GM21447 (cell line): ENCODE results near the gene CIB2.

Source experiments
- ATAC-seq: cut with Tn5 transposase; IDR thresholded peaks from one replicate; pipeline ENCODE4 v1.9.1; 2021; ENCODE audit not compliant: unreplicated experiment

The CIB2 gene

DNA sequence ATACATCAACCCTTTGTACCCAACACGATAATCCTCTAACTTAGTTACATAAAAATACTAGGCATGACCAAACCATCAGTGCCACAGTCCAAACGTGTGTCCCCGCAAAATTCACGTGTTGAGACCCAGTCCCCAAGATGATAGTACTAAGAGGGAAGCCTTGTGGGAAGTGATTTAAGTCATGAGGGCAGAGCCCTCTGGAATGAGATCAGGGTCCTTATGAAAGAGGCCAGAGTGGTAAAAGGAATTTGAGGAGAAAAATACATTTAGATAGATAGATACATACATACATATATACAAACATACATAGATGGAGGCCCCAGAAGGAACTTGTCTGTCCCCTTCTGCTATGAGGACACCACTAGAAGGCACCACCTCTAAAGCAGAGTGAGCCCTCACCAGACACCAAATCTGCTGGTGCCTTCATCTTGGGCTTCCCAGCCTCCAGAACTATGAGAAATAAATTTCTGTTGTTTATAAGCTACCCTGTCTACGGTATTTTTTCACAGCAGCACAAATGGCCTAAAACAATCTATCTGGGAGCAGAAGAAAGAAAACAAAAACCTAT lies 61.7 kb downstream of the CIB2 start:
- ATAC-seq, result no peak

DNA sequence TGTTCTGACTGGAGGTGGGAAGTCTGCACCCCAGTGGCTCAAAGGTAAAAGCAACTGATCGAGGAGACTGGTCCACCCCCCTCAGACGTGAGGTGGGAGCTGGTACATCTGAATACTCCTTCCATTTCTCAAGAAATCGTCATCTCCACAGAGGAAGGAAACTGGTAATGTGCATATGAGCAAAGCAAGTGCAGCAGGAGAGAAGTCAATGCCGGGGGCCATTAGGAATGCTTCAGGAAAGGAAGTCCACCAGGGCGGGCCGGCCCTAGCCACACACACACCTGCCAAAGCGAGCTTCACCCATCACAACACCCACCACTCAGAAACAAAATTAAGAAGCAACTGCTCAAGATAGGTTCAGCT lies 62.2 kb downstream of the CIB2 start:
- no peak for ATAC-seq

DNA sequence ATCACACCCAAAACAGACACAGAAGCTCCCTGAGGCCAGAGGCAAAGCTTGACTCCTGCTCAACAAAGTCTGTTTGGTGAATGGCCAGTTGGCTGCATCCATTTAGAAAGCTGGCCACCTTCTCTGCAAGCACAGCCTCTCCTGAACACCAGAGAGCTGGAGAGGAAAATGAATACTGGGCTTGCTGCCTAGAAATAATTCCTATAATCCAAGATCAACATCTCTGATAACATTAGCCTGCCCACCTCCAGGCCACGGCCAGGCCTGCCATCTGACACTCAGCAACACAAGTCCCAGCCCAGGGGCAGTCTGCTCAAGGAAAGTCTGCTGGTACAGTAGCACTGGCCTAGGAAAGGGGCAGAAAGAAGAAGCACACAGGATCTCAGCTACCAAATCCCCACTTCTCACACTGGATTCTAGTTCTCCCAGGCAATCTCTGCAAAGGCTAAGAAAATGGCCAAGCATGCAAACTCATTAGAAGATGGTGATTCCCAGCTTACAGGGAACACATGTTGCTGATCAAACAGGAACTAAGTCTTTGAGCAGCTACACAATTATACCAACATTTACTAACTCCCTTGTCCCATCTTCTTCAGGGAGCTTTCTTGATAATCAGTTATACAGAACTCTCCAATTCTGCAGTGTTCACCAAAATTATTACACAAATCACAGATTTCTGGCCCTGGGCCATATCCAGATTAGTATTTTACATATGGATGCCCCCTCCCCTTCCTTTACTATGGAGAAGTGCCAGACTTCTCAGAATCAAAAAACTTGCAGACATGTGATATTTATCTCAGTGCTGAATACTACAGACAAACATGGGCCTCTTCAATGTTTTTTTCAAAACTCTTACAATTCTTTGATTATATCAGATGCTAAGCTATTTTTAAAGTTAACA lies 63.7 kb downstream of the CIB2 start:
- no peak for ATAC-seq

DNA sequence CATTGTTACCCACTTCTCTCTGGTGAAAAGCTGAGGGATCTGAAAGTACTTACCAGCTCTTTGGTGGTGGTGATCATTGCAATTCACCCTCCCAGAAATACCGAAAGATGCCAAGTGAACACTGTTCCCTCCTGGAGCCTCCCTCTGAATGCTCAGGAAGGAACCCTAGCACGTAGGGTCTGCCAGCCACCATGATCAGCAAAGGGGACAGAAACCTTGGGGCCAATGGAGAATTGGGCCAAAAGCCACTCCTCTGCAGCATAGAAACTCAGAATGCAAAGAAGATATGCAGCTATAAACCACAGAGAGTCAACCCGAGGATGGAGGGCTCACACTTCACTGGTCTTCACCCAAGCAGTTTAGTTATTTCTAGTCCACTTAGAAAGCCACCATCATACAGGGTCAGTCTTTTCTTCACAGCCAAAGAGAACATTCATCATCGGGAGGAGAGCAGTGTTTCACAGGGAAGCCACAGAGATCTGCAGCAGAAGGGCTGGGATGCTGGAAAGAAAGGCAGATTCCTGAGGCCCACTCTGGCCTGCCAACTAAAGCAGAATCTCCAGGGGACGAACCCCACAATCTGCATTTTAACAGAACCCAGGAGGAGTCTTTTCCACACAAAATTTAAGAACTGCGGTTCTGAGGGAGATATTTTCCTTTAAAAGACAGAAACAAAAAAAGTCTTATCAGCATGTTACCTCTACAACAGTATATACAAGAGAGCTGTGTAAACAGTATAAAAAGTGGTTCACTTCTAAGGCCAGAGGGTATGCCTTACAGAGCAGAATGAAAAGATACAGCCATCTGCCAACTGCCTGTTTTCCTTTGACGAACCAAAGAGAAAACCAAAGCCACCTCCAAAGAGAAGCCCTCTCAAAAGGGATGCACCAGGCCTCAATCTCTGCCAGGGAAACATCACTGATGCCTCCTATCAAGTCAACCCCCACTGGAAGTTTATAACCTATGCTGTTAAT lies 65.0 kb downstream of the CIB2 start:
- ATAC-seq, result peak; percentile 53

DNA sequence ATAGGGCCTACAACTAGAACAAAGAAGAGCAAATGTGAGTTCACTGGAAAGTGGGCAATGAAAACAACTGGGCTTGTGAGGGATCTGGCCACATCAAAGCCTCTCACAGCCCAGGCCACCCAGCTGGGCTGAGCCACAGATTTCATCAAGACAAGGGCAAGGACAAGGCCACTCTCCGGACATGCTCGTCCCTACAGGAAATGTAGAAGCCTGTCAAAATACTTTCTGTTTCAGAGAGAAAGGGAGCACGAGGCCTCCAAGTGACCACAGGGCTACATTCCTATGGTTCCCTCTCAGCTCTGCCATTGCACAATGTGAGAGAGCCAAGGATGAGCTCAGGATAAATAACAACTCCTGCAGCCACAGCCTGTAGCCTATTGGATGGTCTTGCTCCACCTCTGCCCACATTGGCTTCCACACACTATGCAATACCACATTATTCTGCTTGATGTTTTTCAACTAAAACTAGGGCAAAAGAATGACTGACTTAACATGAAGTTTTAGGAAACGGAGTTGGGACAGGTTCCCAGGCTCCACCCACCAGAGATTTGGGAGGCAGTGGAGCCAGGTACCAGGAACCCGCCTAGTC lies 65.9 kb downstream of the CIB2 start:
- no peak for ATAC-seq

DNA sequence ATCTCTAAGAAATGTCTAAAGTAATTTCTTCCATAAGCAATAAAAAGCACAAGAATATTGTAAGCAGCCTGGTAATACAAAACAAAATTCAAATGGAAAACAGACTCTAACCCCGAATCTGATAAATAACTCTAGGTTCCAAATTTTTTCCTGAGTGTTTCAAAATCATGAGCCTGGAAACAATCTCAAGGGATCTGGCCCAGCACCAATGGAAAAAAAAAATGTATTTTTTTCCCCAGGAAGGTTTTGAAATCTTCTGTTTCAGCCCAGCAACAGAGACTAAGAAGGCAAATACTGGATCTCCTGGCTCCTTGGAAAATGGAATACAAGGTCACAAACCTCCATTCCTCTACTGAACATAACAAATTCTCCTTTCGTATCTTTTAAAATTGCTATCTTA lies 66.7 kb downstream of the CIB2 start:
- ATAC-seq, result no peak

DNA sequence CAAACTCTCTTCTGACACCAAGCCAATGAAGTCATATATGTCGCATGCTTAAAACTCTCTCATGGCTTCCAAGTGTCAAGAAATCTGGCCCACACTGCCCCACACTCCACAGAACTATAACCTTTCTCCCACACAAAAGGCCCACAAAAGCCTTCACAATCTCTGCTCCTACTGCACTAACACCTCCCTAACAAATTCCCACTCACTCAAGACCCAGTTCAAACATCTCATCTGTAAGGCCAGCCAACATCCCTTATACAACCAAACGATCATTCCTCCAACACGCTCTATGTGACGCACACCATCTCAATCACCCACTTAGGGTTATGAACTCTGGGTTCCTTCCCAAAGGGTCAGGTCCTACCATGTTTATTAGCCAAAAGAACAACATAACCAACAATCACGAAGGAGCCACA lies 67.3 kb downstream of the CIB2 start:
- ATAC-seq, result no peak

DNA sequence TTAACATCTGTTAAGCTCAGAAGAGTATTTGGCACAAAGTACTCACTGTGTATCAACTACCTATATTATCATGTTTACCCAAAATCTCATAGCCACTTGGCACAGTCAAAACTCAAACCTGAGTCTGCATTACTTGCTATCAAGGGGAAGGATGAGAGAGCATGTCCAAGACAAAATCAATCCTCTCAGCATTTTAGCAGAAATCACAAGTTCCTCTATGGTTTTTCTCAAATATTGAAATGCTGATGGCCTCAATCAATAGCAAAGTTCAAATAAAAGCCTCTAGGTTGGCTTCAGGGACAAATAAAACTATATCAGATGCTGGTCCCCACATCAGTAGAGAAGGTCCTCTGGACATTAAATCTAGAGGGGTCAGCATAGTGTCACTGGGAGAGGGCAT lies 68.0 kb downstream of the CIB2 start:
- no peak for ATAC-seq

DNA sequence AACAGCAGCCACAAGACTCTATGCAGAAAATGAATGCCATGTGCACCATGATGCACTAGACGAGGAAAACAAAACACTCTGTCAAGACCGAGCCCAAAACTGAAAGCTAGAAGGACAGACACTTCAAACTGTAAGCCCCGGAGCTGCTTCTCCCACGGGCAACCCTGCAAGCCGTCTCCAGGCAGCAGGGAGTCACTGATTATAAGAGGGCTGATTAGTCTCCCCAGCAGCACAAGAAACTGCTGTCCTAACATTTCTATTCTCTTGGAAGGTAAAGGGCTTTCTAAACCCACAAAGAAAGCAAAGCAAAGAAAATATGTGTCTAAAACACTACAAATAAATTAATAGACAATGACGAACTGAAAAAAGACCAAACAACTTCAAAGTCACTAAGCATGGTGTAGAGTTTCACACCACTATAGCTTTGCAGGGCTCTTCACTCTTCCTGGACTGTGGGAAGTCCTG lies 69.2 kb downstream of the CIB2 start:
- ATAC-seq, result peak; percentile 44

DNA sequence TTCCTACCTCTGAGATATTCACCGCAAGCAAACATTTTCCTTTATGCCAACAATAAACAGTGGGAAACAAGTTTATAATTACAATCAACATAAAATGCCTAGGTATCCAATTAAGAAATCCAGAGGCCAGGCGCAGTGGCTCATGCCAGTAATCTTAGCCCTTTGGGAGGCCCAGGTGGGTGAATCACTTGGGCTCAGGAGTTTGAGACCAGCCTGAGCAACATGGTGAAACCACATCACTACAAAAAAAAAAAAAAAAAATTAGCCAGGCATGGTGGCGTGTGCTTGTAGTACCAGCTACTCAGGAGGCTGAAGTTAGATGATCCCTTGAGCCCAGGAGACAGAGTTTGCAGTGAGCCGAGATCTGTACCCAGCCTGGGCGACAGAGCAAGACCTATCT lies 71.0 kb downstream of the CIB2 start:
- ATAC-seq, result no peak

DNA sequence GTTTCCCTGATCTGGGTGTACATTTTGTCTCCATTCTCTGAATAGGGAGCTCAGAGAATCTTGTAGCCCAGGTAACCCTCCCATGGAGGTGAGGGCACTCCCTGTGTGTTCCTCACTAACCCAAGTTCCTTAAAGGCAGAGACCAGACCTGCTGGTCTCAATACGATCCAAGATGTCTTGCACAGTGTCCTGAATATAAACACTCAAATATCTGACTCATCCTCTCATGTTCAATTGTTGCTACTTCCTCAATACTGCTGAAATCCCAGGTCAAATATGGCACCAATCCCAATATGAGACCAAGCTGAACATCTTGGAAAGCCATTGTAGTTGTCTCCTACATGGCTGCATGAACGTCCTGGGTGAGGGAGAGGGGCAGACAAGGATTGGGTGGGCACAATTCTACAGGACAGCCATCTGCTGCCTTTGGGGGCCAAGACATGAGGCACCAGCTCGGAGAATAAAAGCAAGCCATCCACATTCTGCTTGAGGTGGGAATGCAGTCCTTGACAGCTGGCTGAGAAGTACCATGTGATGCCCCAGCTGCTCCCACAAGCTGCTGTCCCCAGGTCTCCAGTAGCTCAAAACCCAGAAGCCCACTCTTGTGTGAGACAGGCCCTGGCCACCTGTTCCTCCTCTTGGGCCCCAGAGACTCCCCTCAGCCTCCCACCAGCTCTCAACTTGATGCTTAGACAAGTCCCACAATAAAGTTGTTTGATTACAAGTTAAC lies 72.0 kb downstream of the CIB2 start:
- ATAC-seq, result no peak

DNA sequence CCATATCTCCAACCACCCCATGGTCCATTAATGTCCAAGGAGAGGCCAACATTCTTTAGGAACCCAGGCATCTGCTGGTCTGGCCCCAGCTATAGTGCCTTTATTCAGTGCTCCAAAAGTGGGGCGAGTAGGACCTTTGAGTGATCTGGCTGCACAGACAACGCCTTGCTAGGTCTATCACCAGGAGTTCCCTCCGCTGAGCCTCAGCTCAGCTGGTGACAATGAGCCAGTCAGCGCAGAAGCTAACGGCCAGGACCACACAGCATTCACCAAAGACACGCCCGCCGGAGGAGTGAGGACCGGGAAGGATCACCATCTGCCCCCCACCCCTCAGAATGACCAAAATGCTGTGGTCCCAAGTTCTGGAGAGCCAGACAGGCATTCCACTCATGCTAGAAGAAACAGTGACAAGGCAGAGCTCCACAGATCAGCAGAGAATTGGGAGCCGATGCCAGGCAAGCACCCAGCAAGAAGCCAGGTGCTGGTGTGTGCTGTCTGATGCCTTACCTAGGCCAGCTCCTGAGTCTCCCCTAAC lies 72.8 kb downstream of the CIB2 start:
- ATAC-seq, result no peak

DNA sequence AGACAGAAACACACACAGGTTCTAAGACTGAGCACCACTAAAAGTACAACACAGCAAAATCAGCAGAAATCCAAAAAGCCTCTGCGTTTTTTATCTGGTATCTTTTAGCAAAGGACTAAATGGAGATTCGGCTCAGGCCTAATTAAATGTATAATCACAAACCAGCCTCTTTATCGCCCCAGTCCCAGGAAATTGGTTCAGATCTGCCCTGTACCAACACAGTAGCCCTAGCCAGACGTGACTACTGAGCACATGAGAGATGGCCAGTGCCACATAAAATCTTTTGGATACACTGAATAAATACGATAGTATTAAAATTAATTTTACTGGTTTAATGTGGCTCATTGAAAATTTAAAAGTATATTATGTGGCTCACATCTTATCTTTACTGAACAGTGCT lies 73.4 kb downstream of the CIB2 start:
- no peak for ATAC-seq

DNA sequence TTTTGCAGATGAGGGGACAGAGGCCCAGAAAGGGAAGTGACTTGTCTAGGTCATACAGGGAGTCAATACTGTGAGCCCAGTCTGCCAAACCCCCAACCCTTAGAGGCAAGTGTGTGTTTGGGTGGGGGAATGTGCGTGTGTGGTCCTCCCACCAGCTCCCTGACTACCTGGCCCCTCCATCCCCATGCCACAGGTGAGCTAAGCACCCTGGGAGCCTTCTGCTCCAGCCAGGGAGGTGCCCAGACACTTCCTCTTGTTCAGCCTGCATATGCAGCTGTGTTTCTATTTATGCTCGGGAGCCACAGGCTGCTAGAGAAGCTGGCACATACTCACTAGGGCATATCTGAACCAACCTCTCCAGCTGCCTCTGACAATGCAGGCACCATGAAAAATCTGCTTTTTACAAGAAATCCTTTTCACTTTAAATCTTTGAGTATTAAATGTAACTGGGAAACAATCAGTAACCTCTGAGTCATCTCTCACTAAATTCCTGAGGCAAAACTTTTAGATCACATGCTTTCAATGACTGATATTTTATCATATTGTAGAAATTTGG lies 74.5 kb downstream of the CIB2 start:
- ATAC-seq, result no peak

DNA sequence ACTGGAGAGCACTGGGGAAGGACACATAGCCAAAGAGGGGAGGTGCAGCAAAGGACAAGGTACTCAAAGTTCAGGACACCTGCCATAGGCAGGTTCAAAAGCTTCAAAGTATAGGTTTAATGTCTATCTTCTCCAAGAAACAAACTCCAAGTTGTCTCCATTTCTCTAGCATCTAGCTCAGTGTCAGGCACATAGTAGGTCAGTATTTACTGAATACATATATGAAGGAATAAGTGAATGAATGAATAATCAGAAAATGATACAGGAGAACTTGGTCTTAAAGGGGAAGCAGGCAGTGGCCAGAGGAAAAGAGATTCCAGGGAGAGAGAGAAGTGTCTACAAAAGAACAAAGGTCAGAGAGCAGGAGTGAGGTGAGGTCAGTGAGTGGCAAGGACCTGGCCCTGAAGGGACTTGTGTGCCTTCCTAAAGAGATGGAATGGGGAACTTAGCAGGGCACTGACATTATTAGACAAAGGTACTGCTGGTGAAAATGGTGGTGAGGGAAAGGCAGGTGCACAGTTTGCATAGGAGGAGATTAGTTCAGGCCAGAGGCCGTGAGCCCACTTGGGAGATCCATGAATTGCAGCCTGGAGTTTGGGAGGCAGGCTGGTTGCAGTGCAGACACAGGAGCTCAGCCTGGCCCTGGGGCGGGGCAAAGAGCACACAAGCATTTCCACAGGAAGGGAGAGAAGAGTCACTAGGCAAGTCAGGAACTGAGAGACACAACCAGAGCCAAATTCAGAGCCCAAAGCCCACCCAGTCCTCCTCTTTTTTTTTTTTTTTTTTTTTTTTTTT lies 75.1 kb downstream of the CIB2 start:
- no peak for ATAC-seq

DNA sequence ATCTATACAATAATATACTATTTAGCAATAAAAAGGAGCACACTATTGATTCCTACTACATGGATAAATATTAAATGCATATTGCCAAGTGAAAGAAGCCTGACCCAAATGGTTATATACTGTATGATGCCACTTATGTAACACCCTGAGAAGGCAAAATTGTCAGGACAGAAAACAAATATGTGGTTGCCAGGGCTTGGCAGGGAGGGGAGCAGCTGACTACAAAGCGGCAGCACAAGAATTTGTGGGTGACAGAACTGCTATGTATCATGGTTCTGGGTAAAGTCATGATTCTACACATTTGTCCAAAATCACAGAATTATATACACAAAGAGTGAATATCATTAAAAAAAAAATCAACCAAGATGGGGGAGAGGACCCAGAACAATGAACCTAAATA lies 76.3 kb downstream of the CIB2 start:
- ATAC-seq, result no peak
